HEK293 (cell line): Measurements from ENCODE around the gene GMCL1.

Experiments
- CTCF ChIA-PET: fragments of 350-600 bp; formaldehyde crosslinking; extraction: SDS; loops from one replicate; lab custom pipeline; 2021; ENCODE audit warnings: antibody characterized with exemption; lab: Yijun Ruan, JAX
- POLR2A ChIA-PET: fragments of 300-600 bp; formaldehyde crosslinking; extraction: SDS; loops from one replicate; lab custom pipeline; 2020; ENCODE audit warnings: antibody characterized with exemption, inconsistent platforms; lab: Yijun Ruan, JAX
- H3K27ac ChIP-seq: fragments of 200-500 bp; sonication (Bioruptor generic); 2 replicates; pipeline ENCODE4 v1.5.1; 2014; ENCODE audit warnings: low read depth, low read length, control low read depth, inconsistent platforms; ENCODE audit errors: extremely low read depth
- H3K36me3 ChIP-seq, 2 experiments: fragments of 200-500 bp in 1 of 2; sonication (Bioruptor generic) in 1 of 2; 1 replicate in 1 of 2; 2 replicates in 1 of 2; pipeline ENCODE4 v1.5.1; 2014 to 2017; ENCODE audit warnings: inconsistent platforms in 2 of 2, low read length in 2 of 2; ENCODE audit not compliant: control insufficient read depth in 2 of 2, insufficient read depth in 1 of 2
- H3K4me1 ChIP-seq: fragments of 200-500 bp; sonication (Bioruptor generic); 2 replicates; pipeline ENCODE4 v1.5.1; 2014; ENCODE audit warnings: mild to moderate bottlenecking, low read length, inconsistent platforms; ENCODE audit not compliant: control insufficient read depth, insufficient read depth
- H3K4me3 ChIP-seq: 2 replicates; pipeline ENCODE4 v1.5.1; 2011; ENCODE audit warnings: low read depth, mild to moderate bottlenecking, control low read depth, low read length, moderate library complexity
- H3K9me3 ChIP-seq: fragments of 200-500 bp; sonication (Bioruptor generic); 2 replicates; pipeline ENCODE4 v1.5.1; 2014; ENCODE audit warnings: low read depth, low read length, inconsistent platforms; ENCODE audit not compliant: control insufficient read depth, insufficient read depth
- GLIS1 ChIP-seq: fragments of 450-650 bp; formaldehyde crosslinking; IDR thresholded peaks from 2 replicates; pipeline ENCODE4 v1.5.1; 2016; ENCODE audit warnings: missing biosample characterization, missing genetic modification characterization
- HOXC10 ChIP-seq: sonication (generic); formaldehyde crosslinking; IDR thresholded peaks from 2 replicates; pipeline ENCODE4 v1.8.1; 2023; ENCODE audit warnings: mild to moderate bottlenecking, missing genetic modification reagents
- OVOL3 ChIP-seq: fragments of 450-650 bp; formaldehyde crosslinking; IDR thresholded peaks from 2 replicates; pipeline ENCODE4 v1.5.1; 2016; ENCODE audit warnings: missing biosample characterization, missing genetic modification characterization
- ZBTB20 ChIP-seq: fragments of 450-650 bp; formaldehyde crosslinking; IDR thresholded peaks from 2 replicates; pipeline ENCODE4 v1.5.1; 2016; ENCODE audit warnings: missing biosample characterization, missing genetic modification characterization
- ZBTB7A ChIP-seq: fragments of 450-650 bp; formaldehyde crosslinking; IDR thresholded peaks from 2 replicates; pipeline ENCODE4 v1.5.1; 2016; ENCODE audit warnings: low read depth, missing biosample characterization, missing genetic modification characterization
- ZFP41 ChIP-seq: fragments of 450-650 bp; formaldehyde crosslinking; IDR thresholded peaks from 2 replicates; pipeline ENCODE4 v1.5.1; 2016; ENCODE audit warnings: missing biosample characterization, missing genetic modification characterization, borderline replicate concordance
- ZNF16 ChIP-seq: fragments of 450-650 bp; formaldehyde crosslinking; IDR thresholded peaks from 2 replicates; pipeline ENCODE4 v1.5.1; 2016; ENCODE audit warnings: low read depth, missing biosample characterization, missing genetic modification characterization
- ZNF350 ChIP-seq: fragments of 450-650 bp; formaldehyde crosslinking; IDR thresholded peaks from 2 replicates; pipeline ENCODE4 v1.5.0; 2017; ENCODE audit warnings: missing biosample characterization, mild to moderate bottlenecking, missing genetic modification characterization
- ZNF37A ChIP-seq: fragments of 450-650 bp; IDR thresholded peaks from 2 replicates; pipeline ENCODE4 v1.5.1; 2018; ENCODE audit warnings: missing biosample characterization, missing genetic modification characterization
- ZNF416 ChIP-seq: fragments of 450-650 bp; formaldehyde crosslinking; IDR thresholded peaks from 2 replicates; pipeline ENCODE4 v1.5.1; 2016; ENCODE audit warnings: missing biosample characterization, missing genetic modification characterization
- ZNF433 ChIP-seq: fragments of 450-650 bp; formaldehyde crosslinking; IDR thresholded peaks from 2 replicates; pipeline ENCODE4 v1.5.1; 2016; ENCODE audit warnings: missing biosample characterization, missing genetic modification characterization, low read depth
- ZNF600 ChIP-seq: fragments of 450-650 bp; formaldehyde crosslinking; IDR thresholded peaks from 2 replicates; pipeline ENCODE4 v1.5.1; 2016; ENCODE audit warnings: missing biosample characterization, missing genetic modification characterization
- ZNF621 ChIP-seq: fragments of 450-650 bp; formaldehyde crosslinking; IDR thresholded peaks from 2 replicates; pipeline ENCODE4 v1.5.1; 2017; ENCODE audit warnings: missing biosample characterization, missing genetic modification characterization
- ZNF660 ChIP-seq: fragments of 450-650 bp; IDR thresholded peaks from 2 replicates; pipeline ENCODE4 v1.5.1; 2018; ENCODE audit warnings: missing biosample characterization, mild to moderate bottlenecking, missing genetic modification characterization
- ZNF707 ChIP-seq: fragments of 450-650 bp; formaldehyde crosslinking; IDR thresholded peaks from 2 replicates; pipeline ENCODE4 v1.5.1; 2016; ENCODE audit warnings: missing biosample characterization, missing genetic modification characterization
- ZNF747 ChIP-seq: fragments of 450-650 bp; formaldehyde crosslinking; IDR thresholded peaks from 2 replicates; pipeline ENCODE4 v1.5.1; 2016; ENCODE audit warnings: missing biosample characterization, missing genetic modification characterization
- ZNF76 ChIP-seq: fragments of 450-650 bp; formaldehyde crosslinking; IDR thresholded peaks from 2 replicates; pipeline ENCODE4; 2016; ENCODE audit warnings: low read depth, missing biosample characterization, missing genetic modification characterization, borderline replicate concordance
- ZNF768 ChIP-seq: fragments of 450-650 bp; formaldehyde crosslinking; IDR thresholded peaks from 2 replicates; pipeline ENCODE4 v1.5.1; 2018; ENCODE audit warnings: missing biosample characterization, mild to moderate bottlenecking, missing genetic modification characterization
- TF ChIP-seq, protein P1 (sequence below): fragments of 450-650 bp; formaldehyde crosslinking; IDR thresholded peaks from 2 replicates; pipeline ENCODE4 v1.5.1; 2016; ENCODE audit warnings: missing biosample characterization, missing genetic modification characterization, borderline replicate concordance
- TF ChIP-seq, protein P2 (sequence below): fragments of 450-650 bp; formaldehyde crosslinking; IDR thresholded peaks from 2 replicates; pipeline ENCODE4 v1.5.1; 2017; ENCODE audit warnings: missing biosample characterization, missing genetic modification characterization
- TF ChIP-seq, protein P3 (sequence below): fragments of 450-650 bp; formaldehyde crosslinking; IDR thresholded peaks from 2 replicates; pipeline ENCODE4 v1.5.1; 2017; ENCODE audit warnings: missing biosample characterization, mild to moderate bottlenecking, missing genetic modification characterization, moderate library complexity
- TF ChIP-seq, protein P4 (sequence below): fragments of 450-650 bp; formaldehyde crosslinking; IDR thresholded peaks from 2 replicates; pipeline ENCODE4 v1.5.1; 2016; ENCODE audit warnings: missing biosample characterization, missing genetic modification characterization
- TF ChIP-seq, protein P5 (sequence below): fragments of 450-650 bp; formaldehyde crosslinking; IDR thresholded peaks from 2 replicates; pipeline ENCODE4 v1.5.1; 2017; ENCODE audit warnings: missing biosample characterization, missing genetic modification characterization
- TF ChIP-seq, protein P6 (sequence below): fragments of 450-650 bp; formaldehyde crosslinking; IDR thresholded peaks from 2 replicates; pipeline ENCODE4 v1.5.1; 2016; ENCODE audit warnings: missing biosample characterization, missing genetic modification characterization

GMCL1 gene

DNA sequence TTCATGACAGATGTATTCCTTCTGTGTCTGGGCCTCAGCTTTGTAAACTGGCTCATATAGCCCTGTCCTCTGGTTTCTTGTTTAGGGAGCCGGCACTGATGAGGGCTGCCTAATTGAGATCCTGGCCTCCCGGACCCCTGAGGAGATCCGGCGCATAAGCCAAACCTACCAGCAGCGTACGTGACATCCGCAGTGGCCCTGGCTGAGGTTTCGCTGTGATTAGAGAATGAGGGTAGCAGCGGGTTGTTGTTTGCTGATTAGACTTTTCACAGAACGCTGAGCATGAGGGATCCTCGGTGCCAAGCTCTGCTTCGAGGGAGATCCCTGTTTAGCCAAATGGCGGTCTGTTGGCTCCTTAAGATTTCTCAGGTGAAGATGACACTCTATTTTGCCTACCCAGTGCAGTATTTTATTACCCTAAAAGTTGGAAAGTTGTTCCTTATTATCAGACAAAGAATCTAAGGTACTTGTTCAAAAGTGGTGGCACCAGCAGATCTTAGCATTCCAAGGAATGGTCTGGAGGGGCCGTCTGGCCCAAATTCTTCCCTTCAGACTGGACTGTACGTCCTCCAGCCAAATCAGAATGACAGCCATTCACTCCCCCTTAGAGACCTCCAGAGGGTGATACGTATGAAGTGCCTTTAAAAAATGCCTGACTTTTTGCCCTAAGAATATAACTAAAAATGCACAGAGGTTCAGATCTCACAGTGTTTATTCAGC is 21.5 kb upstream of the GMCL1 start (continued):
- no peak for TF ChIP-seq ZNF768 (tag by site-specific recombination)
- no peak for TF ChIP-seq ZNF621 (tag by site-specific recombination)
- TF ChIP-seq, protein P1, sequence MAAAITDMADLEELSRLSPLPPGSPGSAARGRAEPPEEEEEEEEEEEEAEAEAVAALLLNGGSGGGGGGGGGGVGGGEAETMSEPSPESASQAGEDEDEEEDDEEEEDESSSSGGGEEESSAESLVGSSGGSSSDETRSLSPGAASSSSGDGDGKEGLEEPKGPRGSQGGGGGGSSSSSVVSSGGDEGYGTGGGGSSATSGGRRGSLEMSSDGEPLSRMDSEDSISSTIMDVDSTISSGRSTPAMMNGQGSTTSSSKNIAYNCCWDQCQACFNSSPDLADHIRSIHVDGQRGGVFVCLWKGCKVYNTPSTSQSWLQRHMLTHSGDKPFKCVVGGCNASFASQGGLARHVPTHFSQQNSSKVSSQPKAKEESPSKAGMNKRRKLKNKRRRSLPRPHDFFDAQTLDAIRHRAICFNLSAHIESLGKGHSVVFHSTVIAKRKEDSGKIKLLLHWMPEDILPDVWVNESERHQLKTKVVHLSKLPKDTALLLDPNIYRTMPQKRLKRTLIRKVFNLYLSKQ (tag by site-specific recombination) = no peak
- TF ChIP-seq, protein P2, sequence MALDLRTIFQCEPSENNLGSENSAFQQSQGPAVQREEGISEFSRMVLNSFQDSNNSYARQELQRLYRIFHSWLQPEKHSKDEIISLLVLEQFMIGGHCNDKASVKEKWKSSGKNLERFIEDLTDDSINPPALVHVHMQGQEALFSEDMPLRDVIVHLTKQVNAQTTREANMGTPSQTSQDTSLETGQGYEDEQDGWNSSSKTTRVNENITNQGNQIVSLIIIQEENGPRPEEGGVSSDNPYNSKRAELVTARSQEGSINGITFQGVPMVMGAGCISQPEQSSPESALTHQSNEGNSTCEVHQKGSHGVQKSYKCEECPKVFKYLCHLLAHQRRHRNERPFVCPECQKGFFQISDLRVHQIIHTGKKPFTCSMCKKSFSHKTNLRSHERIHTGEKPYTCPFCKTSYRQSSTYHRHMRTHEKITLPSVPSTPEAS (tag by site-specific recombination) = no peak
- no peak for TF ChIP-seq ZNF37A (tag by site-specific recombination)
- TF ChIP-seq ZNF600 = no peak
- TF ChIP-seq ZNF660 (tag by site-specific recombination) = no peak
- no peak for TF ChIP-seq HOXC10 (CRISPR knock-in tag)
- TF ChIP-seq ZNF416 (tag by site-specific recombination) = no peak

DNA sequence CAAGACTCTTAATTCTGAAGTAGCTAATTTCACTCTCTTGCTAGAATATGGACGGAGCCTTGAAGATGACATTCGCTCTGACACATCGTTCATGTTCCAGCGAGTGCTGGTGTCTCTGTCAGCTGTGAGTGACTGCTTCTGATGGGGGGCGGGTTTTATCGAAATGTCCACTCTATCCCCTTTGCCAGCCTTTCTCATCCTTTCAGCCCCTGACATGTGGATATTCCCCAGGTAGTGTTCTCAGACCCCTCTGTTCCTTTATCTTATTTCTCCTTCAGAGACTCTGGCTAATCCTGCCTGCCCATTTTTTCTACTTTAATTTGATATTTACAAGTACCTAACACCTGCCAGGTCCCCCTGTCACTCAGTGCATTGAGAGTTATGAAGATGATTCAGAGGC is 18.9 kb upstream of the GMCL1 start:
- ChIA-PET CTCF (interaction anchor here (5.1 kb wide), 1 partner anchor 85 kb away, joined by 16 read pairs; no protein-coding TSS in a partner anchor), POLR2A (no interaction called here)
- no peak overlapping the region for H3K27ac ChIP-seq

DNA sequence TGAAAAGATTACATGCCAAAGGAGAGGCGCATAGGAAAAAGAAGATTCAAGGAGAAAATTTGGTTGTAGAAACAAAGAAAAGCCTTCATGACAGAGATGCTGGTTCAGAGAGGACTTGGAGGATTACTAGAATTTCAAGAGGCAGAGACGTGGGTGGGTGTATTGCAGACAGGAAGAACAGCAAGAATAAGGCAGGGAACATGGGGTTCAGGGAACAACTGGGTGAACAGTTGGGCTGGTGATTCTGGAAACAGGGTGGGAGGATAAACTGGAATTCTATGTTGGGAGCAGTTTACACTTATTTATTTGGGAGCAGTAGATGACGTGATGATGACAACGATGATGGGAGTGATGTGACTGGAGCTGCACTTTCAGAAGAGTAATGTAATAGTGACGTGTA is 18.4 kb upstream of the GMCL1 start:
- Histone ChIP-seq H3K4me3 (no peak overlapping the region), H3K4me1 (0 out of 2 replicates have a peak, but pooled peaks cover 4% of the 10 kb centered on the region), H3K36me3 (peaks cover 0 to 11% of the 10 kb centered on the region in 2 experiments; a peak in 2 of 3 replicates), H3K9me3 (no peaks in the 10 kb centered on the region), H3K27ac (no peak overlapping the region)
- ChIA-PET CTCF (interaction anchor here (10.7 kb wide), 1 partner anchor 86 kb away, joined by 215 read pairs; no protein-coding TSS in a partner anchor), POLR2A (no interaction called here)
- TF ChIP-seq ZNF433 (tag by site-specific recombination) (no peak), ZBTB7A (tag by site-specific recombination) (no peak), GLIS1 (tag by site-specific recombination) (no peak), ZNF707 (tag by site-specific recombination) (no peak), ZNF747 (tag by site-specific recombination) (no peak), OVOL3 (no peak), ZBTB20 (tag by site-specific recombination) (no peak)
- TF ChIP-seq, protein P3, sequence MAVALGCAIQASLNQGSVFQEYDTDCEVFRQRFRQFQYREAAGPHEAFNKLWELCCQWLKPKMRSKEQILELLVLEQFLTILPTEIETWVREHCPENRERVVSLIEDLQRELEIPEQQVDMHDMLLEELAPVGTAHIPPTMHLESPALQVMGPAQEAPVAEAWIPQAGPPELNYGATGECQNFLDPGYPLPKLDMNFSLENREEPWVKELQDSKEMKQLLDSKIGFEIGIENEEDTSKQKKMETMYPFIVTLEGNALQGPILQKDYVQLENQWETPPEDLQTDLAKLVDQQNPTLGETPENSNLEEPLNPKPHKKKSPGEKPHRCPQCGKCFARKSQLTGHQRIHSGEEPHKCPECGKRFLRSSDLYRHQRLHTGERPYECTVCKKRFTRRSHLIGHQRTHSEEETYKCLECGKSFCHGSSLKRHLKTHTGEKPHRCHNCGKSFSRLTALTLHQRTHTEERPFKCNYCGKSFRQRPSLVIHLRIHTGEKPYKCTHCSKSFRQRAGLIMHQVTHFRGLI (tag by site-specific recombination) = no peak
- TF ChIP-seq, protein P4, sequence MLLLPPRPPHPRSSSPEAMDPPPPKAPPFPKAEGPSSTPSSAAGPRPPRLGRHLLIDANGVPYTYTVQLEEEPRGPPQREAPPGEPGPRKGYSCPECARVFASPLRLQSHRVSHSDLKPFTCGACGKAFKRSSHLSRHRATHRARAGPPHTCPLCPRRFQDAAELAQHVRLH (tag by site-specific recombination) = no peak
- TF ChIP-seq, protein P5, sequence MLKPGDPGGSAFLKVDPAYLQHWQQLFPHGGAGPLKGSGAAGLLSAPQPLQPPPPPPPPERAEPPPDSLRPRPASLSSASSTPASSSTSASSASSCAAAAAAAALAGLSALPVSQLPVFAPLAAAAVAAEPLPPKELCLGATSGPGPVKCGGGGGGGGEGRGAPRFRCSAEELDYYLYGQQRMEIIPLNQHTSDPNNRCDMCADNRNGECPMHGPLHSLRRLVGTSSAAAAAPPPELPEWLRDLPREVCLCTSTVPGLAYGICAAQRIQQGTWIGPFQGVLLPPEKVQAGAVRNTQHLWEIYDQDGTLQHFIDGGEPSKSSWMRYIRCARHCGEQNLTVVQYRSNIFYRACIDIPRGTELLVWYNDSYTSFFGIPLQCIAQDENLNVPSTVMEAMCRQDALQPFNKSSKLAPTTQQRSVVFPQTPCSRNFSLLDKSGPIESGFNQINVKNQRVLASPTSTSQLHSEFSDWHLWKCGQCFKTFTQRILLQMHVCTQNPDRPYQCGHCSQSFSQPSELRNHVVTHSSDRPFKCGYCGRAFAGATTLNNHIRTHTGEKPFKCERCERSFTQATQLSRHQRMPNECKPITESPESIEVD (tag by site-specific recombination) = no peak
- TF ChIP-seq, protein P6, sequence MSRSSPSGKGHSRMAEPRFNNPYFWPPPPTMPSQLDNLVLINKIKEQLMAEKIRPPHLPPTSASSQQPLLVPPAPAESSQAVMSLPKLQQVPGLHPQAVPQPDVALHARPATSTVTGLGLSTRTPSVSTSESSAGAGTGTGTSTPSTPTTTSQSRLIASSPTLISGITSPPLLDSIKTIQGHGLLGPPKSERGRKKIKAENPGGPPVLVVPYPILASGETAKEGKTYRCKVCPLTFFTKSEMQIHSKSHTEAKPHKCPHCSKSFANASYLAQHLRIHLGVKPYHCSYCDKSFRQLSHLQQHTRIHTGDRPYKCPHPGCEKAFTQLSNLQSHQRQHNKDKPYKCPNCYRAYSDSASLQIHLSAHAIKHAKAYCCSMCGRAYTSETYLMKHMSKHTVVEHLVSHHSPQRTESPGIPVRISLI (tag by site-specific recombination) = no peak

More for the DNA sequence above, 18.9 kb upstream of the GMCL1 start:
- TF ChIP-seq ZNF416 (tag by site-specific recombination) = no peak
- TF ChIP-seq ZFP41 (tag by site-specific recombination) = no peak
- no peak for TF ChIP-seq ZNF350 (tag by site-specific recombination)
- TF ChIP-seq ZNF76 (tag by site-specific recombination) = no peak
- TF ChIP-seq ZNF16 (tag by site-specific recombination) = no peak
- Histone ChIP-seq H3K9me3 (no peaks in the 10 kb centered on the region), H3K4me3 (no peak overlapping the region), H3K4me1 (0 out of 2 replicates have a peak, but pooled peaks cover 4% of the 10 kb centered on the region), H3K36me3 (peaks cover 0 to 11% of the 10 kb centered on the region in 2 experiments; a peak in 2 of 3 replicates)
